Transverse colon (tissue), 4 donors: Measurements from ENCODE around the gene PVALEF.

ENCODE experiments used
- POLR2A ChIP-seq: fragments of 450-650 bp; IDR thresholded peaks from one replicate; pipeline ENCODE4 v1.6.1; 2016; ENCODE audit warnings: antibody characterized with exemption, mild to moderate bottlenecking, moderate library complexity
- POLR2AphosphoS5 ChIP-seq, 3 donors: sonication (generic); formaldehyde crosslinking; IDR thresholded peaks; one replicate each; pipeline ENCODE4 v1.6.1; 2016; ENCODE audit warnings: antibody characterized with exemption in 3 of 3
- TF ChIP-seq, protein P1 (sequence below), 5 experiments: fragments of 200-600 bp in 3 of 5; fragments of 450-650 bp in 2 of 5; sonication (generic) in 3 of 5; IDR thresholded peaks; 1 replicate in 2 of 5; 2 replicates in 3 of 5; pipeline ENCODE4 v1.5.1; 2016 to 2017; ENCODE audit warnings: antibody characterized with exemption in 5 of 5, inconsistent platforms in 3 of 5, mild to moderate bottlenecking in 2 of 5, moderate library complexity in 1 of 5

DNA sequence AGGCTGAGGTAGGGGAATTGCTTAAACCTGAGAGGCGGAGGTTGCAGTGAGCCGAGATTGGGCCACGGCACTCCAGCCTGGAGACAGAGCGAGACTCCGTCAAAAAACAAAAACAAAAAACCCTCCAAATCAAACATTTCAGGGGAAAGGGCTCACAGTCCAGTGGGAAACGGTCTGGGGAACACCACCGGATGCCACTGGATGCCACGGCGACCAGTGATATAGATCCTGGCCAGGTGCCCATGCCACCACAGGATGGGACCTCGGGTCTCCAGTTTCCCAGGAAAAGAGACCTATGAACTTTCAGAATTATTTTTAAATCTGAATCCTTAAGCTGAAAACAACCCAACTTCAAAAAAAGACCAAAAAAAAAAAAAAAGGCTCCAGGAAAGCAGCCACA lies 45.2 kb downstream of the PVALEF start:
- TF ChIP-seq, protein P1, sequence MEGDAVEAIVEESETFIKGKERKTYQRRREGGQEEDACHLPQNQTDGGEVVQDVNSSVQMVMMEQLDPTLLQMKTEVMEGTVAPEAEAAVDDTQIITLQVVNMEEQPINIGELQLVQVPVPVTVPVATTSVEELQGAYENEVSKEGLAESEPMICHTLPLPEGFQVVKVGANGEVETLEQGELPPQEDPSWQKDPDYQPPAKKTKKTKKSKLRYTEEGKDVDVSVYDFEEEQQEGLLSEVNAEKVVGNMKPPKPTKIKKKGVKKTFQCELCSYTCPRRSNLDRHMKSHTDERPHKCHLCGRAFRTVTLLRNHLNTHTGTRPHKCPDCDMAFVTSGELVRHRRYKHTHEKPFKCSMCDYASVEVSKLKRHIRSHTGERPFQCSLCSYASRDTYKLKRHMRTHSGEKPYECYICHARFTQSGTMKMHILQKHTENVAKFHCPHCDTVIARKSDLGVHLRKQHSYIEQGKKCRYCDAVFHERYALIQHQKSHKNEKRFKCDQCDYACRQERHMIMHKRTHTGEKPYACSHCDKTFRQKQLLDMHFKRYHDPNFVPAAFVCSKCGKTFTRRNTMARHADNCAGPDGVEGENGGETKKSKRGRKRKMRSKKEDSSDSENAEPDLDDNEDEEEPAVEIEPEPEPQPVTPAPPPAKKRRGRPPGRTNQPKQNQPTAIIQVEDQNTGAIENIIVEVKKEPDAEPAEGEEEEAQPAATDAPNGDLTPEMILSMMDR (IDR thresholded peaks at IDR 0.05), result no peak
- TF ChIP-seq POLR2A, result no peak
- TF ChIP-seq POLR2AphosphoS5 (IDR thresholded peaks at IDR 0.05), result no peak
